Bronchial epithelial cell (primary cell): ENCODE measurements around the gene SPPL3. TPM values are rescaled to one million over a fixed set of nuclear protein-coding genes. Genes with fewer than 3 reads are reported as not detected.

ENCODE experiments used
- DNase-seq: peaks from one replicate; pipeline ENCODE4 v3.0.0-alpha.2; 2010; ENCODE audit warnings: low read depth
- FAIRE-seq: peaks from 2 replicates; lab custom pipeline; 2011; peaks lifted over from hg19 to GRCh38; lab: Jason Lieb, UNC
- H3K27me3 ChIP-seq: 2 replicates; pipeline ENCODE4 v1.5.1; 2011; ENCODE audit warnings: low read length; ENCODE audit not compliant: control insufficient read depth, insufficient read depth
- H3K36me3 ChIP-seq: 2 replicates; pipeline ENCODE4 v1.5.1; 2011; ENCODE audit warnings: low read length; ENCODE audit not compliant: control insufficient read depth, insufficient read depth
- H3K4me3 ChIP-seq: 2 replicates; pipeline ENCODE4 v1.5.1; 2011; ENCODE audit warnings: mild to moderate bottlenecking, low read depth, low read length, control low read depth
- CTCF ChIP-seq: IDR thresholded peaks from 2 replicates; pipeline ENCODE4 v1.5.1; 2011; ENCODE audit warnings: mild to moderate bottlenecking, moderate library complexity, low read length, control low read depth, inconsistent platforms; ENCODE audit not compliant: insufficient read depth, severe bottlenecking
- total RNA-seq: library from RNA; depleted of rRNA; stranded (reverse); fragments of >200 nt; gene quantifications from 2 replicates; pipeline ENCODE4 v1.2.1, GENCODE V29; 2014

Gene SPPL3
- total RNA-seq, 1 donor from 2014 or later = 4.2 TPM

GRCh38 chr12:120759591-120760348, 144.4 kb downstream of the SPPL3 start:
- no peak for TF ChIP-seq CTCF
- H3K27me3 ChIP-seq = no peaks in the 10 kb centered on the region
- DNase-seq (peak; percentile 76), FAIRE-seq (peak; percentile 64)
- no peak overlapping the region for H3K4me3 ChIP-seq
- peaks cover 1% of the 10 kb centered on the region for H3K36me3 ChIP-seq

GRCh38 chr12:120758798-120759590, 145.2 kb downstream of the SPPL3 start:
- DNase-seq (no peak), FAIRE-seq (no peak)
- TF ChIP-seq CTCF = no peak
- Histone ChIP-seq H3K27me3 (no peaks in the 10 kb centered on the region), H3K4me3 (no peak overlapping the region), H3K36me3 (no peaks in the 10 kb centered on the region)

- TF ChIP-seq CTCF = no peak
- H3K36me3 ChIP-seq = no peaks in the 10 kb centered on the region
- DNase-seq = no peak
- H3K4me3 ChIP-seq = no peak overlapping the region
- FAIRE-seq = no peak
- no peaks in the 10 kb centered on the region for H3K27me3 ChIP-seq
Measured at GRCh38 chr12:120757949-120758348, 146.2 kb downstream of the SPPL3 start.

- TF ChIP-seq CTCF = no peak
- Histone ChIP-seq H3K27me3 (no peaks in the 10 kb centered on the region), H3K36me3 (no peaks in the 10 kb centered on the region), H3K4me3 (no peak overlapping the region)
- DNase-seq = no peak
- no peak for FAIRE-seq
Measured at GRCh38 chr12:120757226-120757742, 146.9 kb downstream of the SPPL3 start.

GRCh38 chr12:120755269-120755668, 148.9 kb downstream of the SPPL3 start:
- DNase-seq = no peak
- no peak for TF ChIP-seq CTCF
- H3K4me3 ChIP-seq = no peak overlapping the region
- no peak for FAIRE-seq
- no peaks in the 10 kb centered on the region for H3K36me3 ChIP-seq
- no peaks in the 10 kb centered on the region for H3K27me3 ChIP-seq
